ENCODE results near the gene COX4I1. TPM values are rescaled to one million over a fixed set of nuclear protein-coding genes. Genes with fewer than 3 reads are reported as not detected.

Gene COX4I1
- total RNA-seq, 1 experiment from 2014 or later, result 506 TPM

DNA sequence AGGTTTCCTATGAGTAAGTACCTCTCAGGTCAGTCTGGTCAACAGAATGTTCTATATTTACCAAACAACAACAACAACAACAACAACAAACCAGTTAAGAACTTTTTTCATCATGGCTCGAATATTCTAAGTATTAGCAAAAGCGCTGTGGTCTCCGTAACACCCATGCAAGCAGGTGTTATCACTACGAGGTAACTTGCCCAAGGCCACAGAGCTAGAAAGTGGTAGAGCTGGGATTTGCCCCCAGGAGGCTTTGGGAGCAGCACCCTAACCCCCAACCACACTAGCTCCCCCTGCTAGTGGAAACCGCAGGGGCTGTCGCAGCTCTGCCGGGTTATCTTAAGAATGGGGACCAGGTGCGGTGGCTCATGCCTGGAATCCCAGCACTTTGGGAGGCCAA is 24.7 kb upstream of the COX4I1 start:
- TF ChIP-seq, protein P1, sequence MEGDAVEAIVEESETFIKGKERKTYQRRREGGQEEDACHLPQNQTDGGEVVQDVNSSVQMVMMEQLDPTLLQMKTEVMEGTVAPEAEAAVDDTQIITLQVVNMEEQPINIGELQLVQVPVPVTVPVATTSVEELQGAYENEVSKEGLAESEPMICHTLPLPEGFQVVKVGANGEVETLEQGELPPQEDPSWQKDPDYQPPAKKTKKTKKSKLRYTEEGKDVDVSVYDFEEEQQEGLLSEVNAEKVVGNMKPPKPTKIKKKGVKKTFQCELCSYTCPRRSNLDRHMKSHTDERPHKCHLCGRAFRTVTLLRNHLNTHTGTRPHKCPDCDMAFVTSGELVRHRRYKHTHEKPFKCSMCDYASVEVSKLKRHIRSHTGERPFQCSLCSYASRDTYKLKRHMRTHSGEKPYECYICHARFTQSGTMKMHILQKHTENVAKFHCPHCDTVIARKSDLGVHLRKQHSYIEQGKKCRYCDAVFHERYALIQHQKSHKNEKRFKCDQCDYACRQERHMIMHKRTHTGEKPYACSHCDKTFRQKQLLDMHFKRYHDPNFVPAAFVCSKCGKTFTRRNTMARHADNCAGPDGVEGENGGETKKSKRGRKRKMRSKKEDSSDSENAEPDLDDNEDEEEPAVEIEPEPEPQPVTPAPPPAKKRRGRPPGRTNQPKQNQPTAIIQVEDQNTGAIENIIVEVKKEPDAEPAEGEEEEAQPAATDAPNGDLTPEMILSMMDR (conservative IDR thresholded peaks at IDR 0.05), result no peak

More for the DNA sequence above, 24.7 kb upstream of the COX4I1 start:
- Histone ChIP-seq H3K4ac (ENCODE audit: low read depth, low read length) (no peak overlapping the region), H2AK5ac (ENCODE audit: insufficient read length, low read length) (no peak overlapping the region), H3T11ph (ENCODE audit: low read length) (no peak overlapping the region), H3K14ac (ENCODE audit: insufficient read depth, low read length) (no peak overlapping the region), H2BK5ac (ENCODE audit: insufficient read length, low read length) (no peak overlapping the region), H2AFZ (ENCODE audit: low read length) (no peak overlapping the region), H3K9ac (ENCODE audit: extremely low read depth, insufficient read length, low read length) (no peak overlapping the region), H3K27me3 (ENCODE audit: insufficient read depth, low read length) (no peaks in the 10 kb centered on the region), H2BK120ac (ENCODE audit: low read depth, low read length, poor library complexity, severe bottlenecking) (no peak overlapping the region), H3K23ac (ENCODE audit: insufficient read length, low read depth, low read length) (no peak overlapping the region), H3K56ac (ENCODE audit: insufficient read length, low read depth, low read length) (no peak overlapping the region), H3K79me1 (ENCODE audit: insufficient read depth, low read depth, low read length, poor library complexity, severe bottlenecking) (no peaks in the 10 kb centered on the region), H3K4me1 (ENCODE audit: insufficient read depth, low read length) (no peaks in the 10 kb centered on the region), H3K23me2 (ENCODE audit: insufficient read length, low read depth, low read length, poor library complexity, severe bottlenecking) (no peaks in the 10 kb centered on the region), H3K18ac (ENCODE audit: insufficient read length, low read depth, low read length) (no peak overlapping the region), H3K79me2 (ENCODE audit: insufficient read depth, low read length) (no peaks in the 10 kb centered on the region), H2BK12ac (ENCODE audit: insufficient read length, low read depth, low read length) (no peak overlapping the region), H2BK15ac (ENCODE audit: low read depth, low read length) (no peak overlapping the region), H3K9me3 (ENCODE audit: control insufficient read depth, low read depth, low read length) (no peaks in the 10 kb centered on the region), H3K27ac (ENCODE audit: insufficient read length, low read depth, low read length) (no peak overlapping the region), H3K4me2 (ENCODE audit: insufficient read depth, insufficient read length, low read length) (no peak overlapping the region), H4K20me1 (ENCODE audit: control insufficient read depth, insufficient read depth, insufficient read length) (no peaks in the 10 kb centered on the region), H2BK20ac (ENCODE audit: low read depth, low read length, poor library complexity, severe bottlenecking) (no peak overlapping the region), H4K8ac (replicated peaks; ENCODE audit: insufficient read length, low read depth, low read length) (no peak overlapping the region), H4K5ac (ENCODE audit: insufficient read length, low read depth, low read length) (no peak overlapping the region), H4K91ac (ENCODE audit: insufficient read length, low read depth, low read length) (no peak overlapping the region)
- Mint-ChIP-seq H3K4me3 (no peak overlapping the region), H3K27ac (no peak overlapping the region; a peak in 1 of 7 replicates), H3K9me3 (no peaks in the 10 kb centered on the region), H3K27me3 (ENCODE audit: low read depth) (no peaks in the 10 kb centered on the region), H3K4me1 (peaks cover 0 to 2% of the 10 kb centered on the region in 2 experiments; a peak in 1 of 4 replicates), H3K36me3 (ENCODE audit: insufficient read depth in 1 of 3, low read depth in 3 of 3) (peaks cover 7 to 37% (median 17%) of the 10 kb centered on the region in 3 experiments; a peak in 5 of 7 replicates)
- DNase-seq, result no peak
- WGBS (ENCODE audit: extremely low coverage, insufficient read length, low lambda C conversion rate), result no CpG with 5 or more reads among the region's 8 CpGs

Data from H9 (cell line).